CD4-positive, alpha-beta T cell treated with Interleukin-1 beta for 1 hour (primary cell): ENCODE measurements around the gene GUK1.
A peak's percentile ranks its signal among the peaks of the same experiment; 100 is the strongest.

Source experiments
- DNase-seq, 2 donors: peaks; one replicate each; pipeline ENCODE4 v3.0.0-alpha.2; 2020 to 2022

Gene GUK1

DNA sequence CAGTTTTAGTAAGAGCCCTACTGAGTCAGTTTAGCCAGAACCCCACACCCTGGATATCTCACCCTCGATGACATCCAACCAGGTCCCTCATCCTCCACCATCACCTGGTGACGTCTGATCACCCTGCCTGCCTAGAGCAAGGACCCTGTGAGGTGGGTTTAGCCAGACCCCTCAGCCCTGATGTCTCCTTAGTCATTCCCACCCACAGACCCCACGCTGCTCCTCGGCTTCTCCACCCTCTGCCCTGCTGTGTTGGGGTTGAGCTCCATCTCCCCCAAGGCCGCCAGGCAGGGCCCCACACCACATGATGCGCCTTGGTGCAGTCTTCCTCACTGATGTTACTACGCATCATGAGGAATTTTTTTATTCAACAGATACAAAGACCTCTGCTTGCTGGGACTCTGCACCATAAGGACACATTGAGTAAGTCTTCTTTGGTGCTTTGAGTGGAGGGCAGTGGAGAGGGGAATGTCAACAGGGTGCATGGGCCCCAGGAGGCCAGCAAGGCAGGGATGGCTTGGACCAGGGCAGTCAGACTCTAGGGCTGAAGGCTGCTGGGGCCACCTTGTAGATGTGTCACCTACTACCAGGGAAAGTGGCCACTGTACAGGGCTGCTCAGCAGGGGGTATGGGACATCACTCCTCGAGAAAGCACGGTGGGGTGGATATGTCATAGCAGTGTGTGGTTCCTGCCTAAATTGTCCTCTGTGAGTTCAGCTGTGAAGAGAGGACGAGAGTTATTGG, 23.9 kb downstream of the GUK1 start:
- no peak for DNase-seq

DNA sequence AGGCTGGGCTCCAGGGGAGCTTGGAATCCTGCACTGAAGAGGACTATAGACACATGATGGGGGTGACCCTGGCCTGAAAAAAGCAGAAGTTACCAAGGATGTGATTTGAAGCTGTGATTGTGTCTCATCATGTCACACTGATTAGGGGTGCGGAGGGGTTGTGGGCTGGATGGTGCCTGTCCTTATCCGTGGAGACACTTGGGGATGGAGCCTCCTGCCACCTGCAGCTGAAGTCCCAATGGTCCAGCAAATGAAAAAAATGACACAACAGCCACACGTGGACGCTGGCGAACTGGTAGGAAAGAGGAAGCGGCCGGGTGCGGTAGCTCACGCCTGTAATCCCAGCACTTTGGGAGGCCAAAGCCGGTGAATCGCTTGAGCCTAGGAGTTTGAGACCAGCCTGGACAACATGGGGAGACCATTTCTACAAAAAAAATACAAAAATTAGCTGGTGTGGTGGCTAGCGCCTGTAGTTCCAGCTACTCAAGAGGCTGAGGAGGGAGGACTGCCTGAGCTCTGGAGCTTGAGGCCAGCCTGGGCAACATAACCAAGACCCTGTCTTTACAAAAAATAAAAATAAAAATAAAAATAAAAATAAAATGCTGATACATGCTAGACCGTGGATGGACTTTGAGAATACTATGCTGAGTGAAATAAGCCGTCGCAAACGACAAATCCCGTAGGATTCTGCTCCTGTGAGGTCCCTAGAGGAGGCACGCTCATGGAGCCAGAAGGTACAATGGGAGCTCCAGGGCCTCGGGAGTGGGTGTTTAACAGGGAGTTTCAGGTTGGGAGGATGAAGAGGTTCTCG, 24.7 kb downstream of the GUK1 start:
- peak in 1 of 2 donors; percentile 44 for DNase-seq

DNA sequence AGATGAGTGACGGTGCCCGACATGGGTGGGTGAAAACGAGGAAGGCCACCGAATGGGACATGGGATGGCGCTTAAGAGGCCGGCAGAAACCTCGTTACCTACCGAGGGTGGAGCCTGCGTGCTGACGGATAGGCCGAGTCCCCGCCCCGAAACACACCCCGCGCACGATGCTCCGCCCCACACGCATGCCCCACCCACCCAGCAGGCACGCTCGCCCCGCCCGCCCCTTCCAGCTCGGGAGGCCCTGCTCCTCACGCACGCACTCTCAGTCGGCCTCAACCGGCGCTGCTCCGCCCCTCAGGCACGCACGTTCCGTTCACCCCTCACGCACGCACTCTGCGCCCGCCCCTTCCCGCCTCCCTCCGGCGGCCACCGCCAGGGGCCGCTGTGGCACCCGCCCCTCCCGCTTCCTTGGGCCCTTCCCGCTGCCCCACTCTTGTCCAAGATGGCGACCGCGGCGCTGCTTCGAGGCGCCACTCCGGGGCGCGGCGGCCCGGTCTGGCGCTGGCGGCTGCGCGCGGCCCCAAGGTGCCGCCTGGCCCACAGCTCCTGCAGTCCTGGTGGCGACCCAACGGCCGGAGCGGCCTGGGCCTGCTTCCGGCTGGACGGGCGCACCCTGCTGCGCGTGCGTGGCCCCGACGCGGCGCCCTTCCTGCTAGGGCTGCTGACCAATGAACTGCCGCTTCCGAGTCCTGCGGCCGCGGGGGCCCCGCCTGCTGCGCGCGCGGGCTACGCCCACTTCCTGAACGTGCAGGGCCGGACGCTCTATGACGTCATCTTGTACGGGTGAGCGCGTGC, 25.5 kb downstream of the GUK1 start, which contains the start of gene IBA57:
IBA57 (plus strand) TSS at position 433 of the 798 bp plus-strand sequence; CDS start at position 446, 13 bp downstream.
- DNase-seq = peak; percentile 100

DNA sequence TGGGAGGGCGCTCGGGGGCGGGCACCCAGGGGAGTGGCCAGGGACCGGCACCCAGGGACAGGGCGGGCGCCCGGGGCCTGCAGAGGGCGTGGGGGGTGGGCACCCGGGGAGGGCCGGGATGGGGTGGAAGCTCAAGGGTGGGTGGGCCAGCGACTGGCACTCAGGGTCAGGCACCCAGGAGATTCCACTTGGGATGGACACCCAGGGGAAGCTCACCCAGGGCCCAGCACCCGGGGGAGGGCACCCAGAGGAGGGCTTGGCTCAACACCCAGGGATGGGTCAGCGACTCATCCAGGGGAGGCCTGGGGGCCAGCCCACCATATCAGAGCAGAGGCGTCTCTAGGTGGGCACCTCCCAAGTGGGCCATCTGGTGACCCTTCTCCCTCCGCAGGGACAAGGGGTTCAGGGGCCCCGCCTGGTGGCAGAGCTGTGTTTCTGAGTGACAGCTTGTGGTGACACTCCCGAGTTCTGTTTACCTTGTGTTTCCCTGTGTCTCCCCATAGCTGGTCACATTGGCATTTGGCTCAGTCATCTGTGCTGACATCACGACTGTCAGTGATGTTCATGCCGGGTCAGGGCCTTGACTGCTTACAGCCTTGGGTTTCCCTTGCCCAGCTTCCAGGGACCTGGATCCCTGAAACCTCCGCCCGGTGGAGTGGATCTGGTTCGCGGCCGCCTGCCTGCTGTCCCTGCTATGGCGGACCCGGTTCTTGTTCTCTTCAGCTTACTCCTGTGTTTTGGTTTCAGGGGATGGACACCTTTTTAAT, 26.3 kb downstream of the GUK1 start:
- DNase-seq = peak; percentile 78 to 85

DNA sequence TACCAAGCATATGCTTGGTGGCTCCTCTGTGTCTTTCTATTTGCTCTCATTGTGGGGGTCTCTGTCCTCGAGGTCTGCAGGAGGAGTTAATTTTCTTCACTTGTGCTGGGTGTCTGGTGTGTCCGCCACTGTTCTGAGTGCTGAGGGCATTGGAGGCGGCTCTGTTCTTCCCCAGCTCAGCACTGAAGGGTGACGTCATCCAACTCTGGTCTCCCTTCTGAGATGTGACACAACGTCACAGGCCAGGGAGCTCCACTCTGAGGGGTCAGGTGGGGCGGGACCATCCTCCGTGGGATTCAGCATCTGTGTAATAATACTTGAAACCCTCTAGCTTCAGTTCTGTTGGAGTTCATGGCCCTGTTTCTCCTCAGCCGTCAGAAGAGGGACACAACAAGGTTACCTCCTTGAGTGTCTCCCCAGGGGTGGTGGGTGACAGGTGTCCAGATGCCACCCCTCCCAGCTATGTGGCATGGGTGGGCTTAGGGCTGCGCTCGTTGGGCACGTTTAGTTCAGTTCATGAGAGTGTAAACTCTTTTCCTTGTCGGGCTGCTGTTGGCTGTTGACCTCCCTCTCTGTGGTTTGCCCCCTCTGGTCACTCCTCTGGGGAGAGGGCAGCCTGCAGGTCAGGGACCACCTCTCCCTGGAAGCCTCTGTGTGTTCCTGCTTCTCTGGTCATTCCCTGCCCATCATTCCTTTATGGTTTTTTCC, 28.6 kb downstream of the GUK1 start:
- no peak for DNase-seq

- DNase-seq = no peak
These were observed 29.3 kb downstream of the GUK1 start for GRCh38 chr1:228169345-228169744.

GRCh38 chr1:228170666-228171065, 30.6 kb downstream of the GUK1 start:
- DNase-seq = no peak

- no peak for DNase-seq
These were observed 31.3 kb downstream of the GUK1 start for GRCh38 chr1:228171221-228171891.

- no peak for DNase-seq
These were observed 32.8 kb downstream of the GUK1 start for GRCh38 chr1:228172591-228173527.

- peak in 1 of 2 donors; percentile 40 for DNase-seq
These were observed 33.7 kb downstream of the GUK1 start for GRCh38 chr1:228173528-228174481.

GRCh38 chr1:228174482-228175315, 34.6 kb downstream of the GUK1 start:
- DNase-seq = peak; percentile 38 to 52

- DNase-seq = no peak
These were observed 35.4 kb downstream of the GUK1 start for GRCh38 chr1:228175316-228176023.

GRCh38 chr1:228176024-228176395, 35.9 kb downstream of the GUK1 start:
- DNase-seq = no peak

DNA sequence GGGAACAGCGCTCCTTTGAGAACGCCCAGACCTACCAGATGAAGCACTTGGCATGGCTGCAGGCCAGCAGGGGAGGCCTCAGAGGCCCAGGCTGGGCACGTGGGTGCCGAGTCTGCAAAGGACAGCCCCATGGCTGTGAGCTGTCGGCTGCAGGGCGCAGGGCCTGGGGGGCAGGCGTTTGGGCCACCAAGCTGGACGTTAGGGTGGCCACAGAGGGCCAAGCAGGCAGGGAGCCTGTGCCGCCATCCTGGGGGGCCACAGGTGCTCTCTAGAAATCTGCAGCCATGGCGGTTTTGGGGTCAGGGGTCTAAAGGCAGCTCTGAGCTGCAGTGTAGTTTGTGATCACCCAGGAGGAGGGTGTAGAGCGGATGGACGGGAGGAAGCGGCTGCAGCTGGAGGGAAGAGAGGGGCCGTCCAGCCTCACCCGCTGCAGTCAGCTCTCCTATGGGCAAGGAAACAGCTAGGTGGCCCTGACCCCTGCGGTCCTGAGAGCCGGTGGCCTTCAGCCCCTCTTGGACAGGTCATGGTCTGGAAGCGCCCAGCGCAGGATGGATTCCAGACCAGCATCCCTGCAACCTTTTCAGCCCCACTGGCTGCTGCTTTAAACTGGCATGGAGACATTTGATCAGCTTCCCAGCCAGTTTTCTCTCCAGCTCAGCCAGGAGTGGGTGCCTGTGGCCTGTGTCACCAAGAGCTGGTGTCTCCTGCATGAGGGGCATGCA, 36.5 kb downstream of the GUK1 start:
- DNase-seq = no peak

DNA sequence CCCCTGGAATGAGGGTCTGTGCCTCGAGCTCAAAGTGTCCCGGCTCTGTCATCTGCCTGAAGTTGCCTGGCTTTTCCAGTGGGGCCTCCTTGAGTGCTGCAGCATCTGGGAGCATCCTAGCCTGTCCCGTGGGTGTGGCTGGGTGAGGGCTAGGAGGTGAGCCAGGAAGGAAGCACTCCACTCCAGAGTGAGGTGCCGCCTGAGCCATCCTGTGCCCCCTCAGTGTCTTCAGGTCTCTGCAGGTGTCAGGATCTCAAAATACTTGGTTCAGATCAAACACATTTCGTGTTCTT, 37.0 kb downstream of the GUK1 start:
- DNase-seq = no peak
